SU-DHL-6 (cell line): Measurements from ENCODE around the gene PRKCE.

Experiments
- H2AFZ ChIP-seq: fragments of 200-600 bp; sonication (generic); 2 replicates; pipeline ENCODE4 v1.6.1; 2014; ENCODE audit warnings: low read depth, mild to moderate bottlenecking, moderate library complexity, mixed read lengths, antibody characterized with exemption, low read length; ENCODE audit not compliant: severe bottlenecking
- H3F3A ChIP-seq: fragments of 200-600 bp; shearing (Covaris generic); 2 replicates; pipeline ENCODE4 v1.6.0; 2016; ENCODE audit warnings: antibody characterized with exemption, mild to moderate bottlenecking; ENCODE audit not compliant: insufficient read depth
- H3K27ac ChIP-seq: fragments of 200-600 bp; sonication (generic); 2 replicates; pipeline ENCODE4 v1.5.1; 2016; ENCODE audit warnings: low read depth, mild to moderate bottlenecking, low read length, moderate library complexity, mixed read lengths
- H3K27me3 ChIP-seq: fragments of 200-600 bp; sonication (generic), shearing (Covaris generic); 2 replicates; pipeline ENCODE4 v1.6.0; 2014; ENCODE audit warnings: mild to moderate bottlenecking, low read length
- H3K36me3 ChIP-seq: fragments of 200-600 bp; sonication (generic); 2 replicates; pipeline ENCODE4 v1.6.1; 2014; ENCODE audit warnings: mild to moderate bottlenecking, low read length, mixed read lengths
- H3K4me2 ChIP-seq: fragments of 300-600, 200-600 bp; shearing (Covaris generic), sonication (generic); 2 replicates; pipeline ENCODE4 v1.6.0; 2014; ENCODE audit warnings: low read length, low read depth, mild to moderate bottlenecking; ENCODE audit not compliant: poor library complexity, severe bottlenecking
- H3K4me3 ChIP-seq: fragments of 200-600 bp; sonication (generic); 2 replicates; pipeline ENCODE4 v1.5.1; 2014; ENCODE audit warnings: antibody characterized with exemption, low read length, mild to moderate bottlenecking, mixed read lengths; ENCODE audit not compliant: insufficient read depth, poor library complexity, severe bottlenecking
- H3K79me2 ChIP-seq: fragments of 200-600 bp; sonication (generic); 2 replicates; pipeline ENCODE4 v1.6.1; 2014; ENCODE audit warnings: mild to moderate bottlenecking, low read length, moderate library complexity; ENCODE audit not compliant: insufficient read depth
- H3K9ac ChIP-seq: fragments of 200-600 bp; sonication (generic); 2 replicates; pipeline ENCODE4 v1.7.0; 2014; ENCODE audit warnings: mild to moderate bottlenecking, low read length
- H3K9me2 ChIP-seq: fragments of 200-600 bp; sonication (generic); replicated peaks from 2 replicates; pipeline ENCODE4 v1.6.1; 2014; ENCODE audit warnings: low read length; ENCODE audit not compliant: insufficient read depth
- H3K9me3 ChIP-seq: fragments of 200-600 bp; sonication (generic); 2 replicates; pipeline ENCODE4 v1.6.1; 2014; ENCODE audit warnings: low read length, mixed read lengths; ENCODE audit not compliant: insufficient read depth
- H4K20me1 ChIP-seq: fragments of 200-600 bp; sonication (generic); 2 replicates; pipeline ENCODE4 v1.6.1; 2014; ENCODE audit warnings: low read depth, mild to moderate bottlenecking, antibody characterized with exemption, low read length, moderate library complexity, mixed read lengths
- EZH2phosphoT487 ChIP-seq: fragments of 200-600 bp; sonication (generic), shearing (Covaris generic); conservative IDR thresholded peaks from 2 replicates; pipeline ENCODE4 v1.6.1; 2018; ENCODE audit warnings: mild to moderate bottlenecking, antibody characterized with exemption, low read length, moderate library complexity, mixed read lengths
- TF ChIP-seq, protein P1 (sequence below): fragments of 200-600 bp; sonication (generic); IDR thresholded peaks from one replicate; pipeline ENCODE4 v1.5.1; 2017; ENCODE audit warnings: antibody characterized with exemption, mild to moderate bottlenecking, low read length, moderate library complexity; ENCODE audit not compliant: insufficient read depth, poor library complexity, severe bottlenecking

PRKCE gene

DNA sequence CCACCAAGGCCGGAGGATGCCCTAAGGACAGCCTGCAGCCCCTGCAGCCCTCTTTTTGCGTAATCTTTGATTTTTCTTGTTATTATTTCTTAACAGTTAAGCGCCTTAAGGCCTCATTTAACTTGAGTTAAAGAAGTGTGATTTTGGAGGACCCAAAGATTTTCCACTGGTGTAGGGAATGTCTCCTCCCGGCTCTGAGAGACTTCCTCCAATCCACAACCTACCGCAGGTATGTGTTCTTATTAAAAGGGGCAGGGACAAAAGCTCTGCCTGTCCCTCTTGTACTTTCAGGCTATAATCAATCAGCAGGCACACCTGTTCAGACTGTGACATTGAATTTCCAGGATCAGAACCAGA is 285.1 kb downstream of the PRKCE start:
- H3K9me2 ChIP-seq = no peaks in the 10 kb centered on the region
- no peaks in the 10 kb centered on the region for H3F3A ChIP-seq
- H3K9ac ChIP-seq = no peak overlapping the region
- no peaks in the 10 kb centered on the region for H3K79me2 ChIP-seq
- no peak overlapping the region for H2AFZ ChIP-seq
- no peaks in the 10 kb centered on the region for H3K36me3 ChIP-seq
- H3K4me2 ChIP-seq = no peak overlapping the region
- no peak overlapping the region for H3K4me3 ChIP-seq
- H3K27me3 ChIP-seq = no peaks in the 10 kb centered on the region
- H4K20me1 ChIP-seq = no peaks in the 10 kb centered on the region
- no peak overlapping the region for H3K27ac ChIP-seq
- TF ChIP-seq, protein P1, sequence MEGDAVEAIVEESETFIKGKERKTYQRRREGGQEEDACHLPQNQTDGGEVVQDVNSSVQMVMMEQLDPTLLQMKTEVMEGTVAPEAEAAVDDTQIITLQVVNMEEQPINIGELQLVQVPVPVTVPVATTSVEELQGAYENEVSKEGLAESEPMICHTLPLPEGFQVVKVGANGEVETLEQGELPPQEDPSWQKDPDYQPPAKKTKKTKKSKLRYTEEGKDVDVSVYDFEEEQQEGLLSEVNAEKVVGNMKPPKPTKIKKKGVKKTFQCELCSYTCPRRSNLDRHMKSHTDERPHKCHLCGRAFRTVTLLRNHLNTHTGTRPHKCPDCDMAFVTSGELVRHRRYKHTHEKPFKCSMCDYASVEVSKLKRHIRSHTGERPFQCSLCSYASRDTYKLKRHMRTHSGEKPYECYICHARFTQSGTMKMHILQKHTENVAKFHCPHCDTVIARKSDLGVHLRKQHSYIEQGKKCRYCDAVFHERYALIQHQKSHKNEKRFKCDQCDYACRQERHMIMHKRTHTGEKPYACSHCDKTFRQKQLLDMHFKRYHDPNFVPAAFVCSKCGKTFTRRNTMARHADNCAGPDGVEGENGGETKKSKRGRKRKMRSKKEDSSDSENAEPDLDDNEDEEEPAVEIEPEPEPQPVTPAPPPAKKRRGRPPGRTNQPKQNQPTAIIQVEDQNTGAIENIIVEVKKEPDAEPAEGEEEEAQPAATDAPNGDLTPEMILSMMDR = peak; percentile 16
- TF ChIP-seq EZH2phosphoT487 = no peak
- H3K9me3 ChIP-seq = no peaks in the 10 kb centered on the region

DNA sequence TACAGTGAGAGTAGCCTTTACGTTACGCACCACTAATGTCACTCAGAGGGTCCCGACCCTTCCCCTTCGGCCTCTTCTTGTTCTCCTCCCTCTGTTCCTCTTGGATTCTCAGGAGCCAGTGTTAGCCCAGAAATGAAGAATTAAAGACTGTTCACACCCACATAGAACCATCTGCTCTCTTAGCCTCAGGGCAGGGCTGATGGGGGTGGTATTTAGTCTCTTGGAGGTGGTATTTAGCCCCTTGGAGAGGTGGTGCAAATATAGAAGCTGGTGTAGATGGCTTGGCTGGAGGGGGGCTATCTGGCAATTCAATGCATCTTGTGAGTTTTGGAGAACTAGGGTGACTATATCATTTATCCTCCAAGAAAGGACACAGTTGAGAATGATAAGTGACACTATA is 286.5 kb downstream of the PRKCE start:
- Histone ChIP-seq H3F3A (no peaks in the 10 kb centered on the region), H2AFZ (no peak overlapping the region), H3K4me2 (no peak overlapping the region), H3K4me3 (no peak overlapping the region), H3K36me3 (no peaks in the 10 kb centered on the region), H3K9ac (no peak overlapping the region), H3K27ac (no peak overlapping the region), H3K79me2 (no peaks in the 10 kb centered on the region), H3K9me2 (no peaks in the 10 kb centered on the region), H4K20me1 (no peaks in the 10 kb centered on the region), H3K9me3 (no peaks in the 10 kb centered on the region), H3K27me3 (no peaks in the 10 kb centered on the region)
- no peak for TF ChIP-seq EZH2phosphoT487
- TF ChIP-seq, protein P1 = no peak

DNA sequence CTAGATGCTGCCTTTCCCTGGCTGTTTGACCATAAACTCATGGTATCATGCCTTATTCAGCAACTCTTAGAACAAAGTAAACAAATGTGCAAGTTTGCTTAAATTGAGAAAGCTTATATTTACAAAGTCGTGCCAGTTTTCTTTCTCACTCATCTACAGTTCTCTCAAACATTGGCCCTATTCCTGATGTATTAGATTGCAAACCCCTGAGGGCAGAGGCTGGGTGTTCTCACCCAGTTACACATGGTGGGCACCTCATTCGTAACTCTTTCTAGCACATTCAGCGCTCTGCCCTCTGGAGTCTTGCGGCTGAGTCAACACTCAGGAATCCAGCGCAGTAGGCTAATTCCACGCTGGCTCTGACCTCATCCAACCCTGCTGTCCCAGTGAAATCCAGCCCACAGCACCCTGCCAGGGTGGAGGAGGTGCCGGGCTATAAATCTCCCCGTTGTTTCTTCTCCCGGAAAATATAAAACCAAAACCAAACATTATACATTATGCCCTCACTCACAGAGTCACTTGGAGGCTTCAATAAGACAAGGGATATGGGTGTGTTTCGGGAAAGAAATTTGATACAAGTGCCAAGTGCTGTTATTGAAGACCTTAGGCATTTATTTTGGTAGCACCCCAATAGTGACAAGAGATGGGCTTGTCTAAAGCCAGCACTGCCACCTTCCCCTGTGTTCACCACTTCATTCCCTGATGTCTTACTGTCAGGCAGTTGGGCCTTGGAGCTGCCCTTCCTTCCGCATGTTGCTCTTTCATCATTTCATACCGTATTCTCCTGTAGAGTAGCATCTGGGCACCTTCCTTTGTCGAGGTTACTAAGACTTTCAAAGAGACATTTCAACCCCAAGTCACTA is 287.4 kb downstream of the PRKCE start:
- no peak overlapping the region for H3K9ac ChIP-seq
- no peaks in the 10 kb centered on the region for H3K27me3 ChIP-seq

DNA sequence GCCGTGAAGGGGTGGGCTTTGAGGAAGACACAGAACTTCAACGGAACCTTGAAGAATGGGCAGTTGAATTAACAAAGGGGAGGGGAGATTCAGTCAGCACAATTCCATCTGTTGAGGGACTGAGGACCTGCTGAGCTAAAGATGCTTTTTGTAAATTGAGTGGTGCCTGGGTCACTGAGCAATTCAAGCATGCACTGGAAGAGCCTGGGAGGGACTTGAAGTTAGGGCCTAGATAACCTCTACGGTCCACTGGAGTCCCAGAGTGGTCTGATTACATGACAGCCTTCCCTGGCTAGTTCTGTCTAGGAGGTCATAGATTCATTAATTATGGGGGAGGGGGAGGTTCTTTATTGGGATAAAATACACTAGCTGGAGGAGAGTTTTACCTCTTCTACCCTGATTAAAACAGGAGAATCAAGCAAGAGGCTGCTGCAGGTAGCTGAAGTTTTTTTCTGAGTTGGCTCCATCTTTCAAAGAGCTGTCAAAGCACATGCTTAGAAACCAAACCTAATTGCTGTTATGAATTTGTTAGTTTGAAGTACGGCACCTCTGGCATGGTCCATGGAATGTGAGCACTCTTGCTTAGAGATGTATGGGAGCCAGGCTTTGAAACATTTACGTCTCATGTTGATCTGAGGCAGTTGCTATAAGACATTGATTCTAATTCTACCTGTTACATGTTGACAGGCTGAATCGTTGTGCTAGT is 290.2 kb downstream of the PRKCE start:
- H2AFZ ChIP-seq = no peak overlapping the region
- no peak overlapping the region for H3K4me3 ChIP-seq
- H3F3A ChIP-seq = no peaks in the 10 kb centered on the region
- no peaks in the 10 kb centered on the region for H3K36me3 ChIP-seq
- no peak overlapping the region for H3K4me2 ChIP-seq
- no peaks in the 10 kb centered on the region for H3K9me3 ChIP-seq
- no peaks in the 10 kb centered on the region for H3K27me3 ChIP-seq
- H3K9me2 ChIP-seq = no peaks in the 10 kb centered on the region
- H3K79me2 ChIP-seq = no peaks in the 10 kb centered on the region
- no peaks in the 10 kb centered on the region for H4K20me1 ChIP-seq
- H3K9ac ChIP-seq = no peak overlapping the region
- H3K27ac ChIP-seq = no peak overlapping the region
- TF ChIP-seq EZH2phosphoT487 = no peak
- TF ChIP-seq, protein P1 = no peak

More for the DNA sequence above, 287.4 kb downstream of the PRKCE start:
- Histone ChIP-seq H3K9me3 (no peaks in the 10 kb centered on the region), H3K9me2 (no peaks in the 10 kb centered on the region), H3K79me2 (no peaks in the 10 kb centered on the region), H3K36me3 (no peaks in the 10 kb centered on the region), H3F3A (no peaks in the 10 kb centered on the region), H4K20me1 (no peaks in the 10 kb centered on the region), H3K4me3 (no peak overlapping the region), H3K4me2 (no peak overlapping the region), H2AFZ (no peak overlapping the region), H3K27ac (no peak overlapping the region)
- TF ChIP-seq EZH2phosphoT487 = no peak
